GM13976 (cell line): ENCODE results near the gene NASP.

Experiments used
- DNase-seq: peaks from one replicate; pipeline ENCODE4 v3.0.0; 2012; ENCODE audit warnings: low spot score
- in situ Hi-C: fragments of 300-500 bp; cut with MboI; formaldehyde crosslinking; loops from one replicate; pipeline ENCODE4 v1.12.0; 2022; ENCODE audit warnings: low sequenced_read_pairs, mixed read lengths, inconsistent platforms; ENCODE audit not compliant: unreplicated experiment
- TF ChIP-seq, protein P1 (sequence below): IDR thresholded peaks from 2 replicates; pipeline ENCODE4 v1.5.1; 2012; ENCODE audit warnings: borderline replicate concordance, mild to moderate bottlenecking; ENCODE audit not compliant: insufficient read depth; ENCODE audit errors: extremely low read depth, missing control alignments, control extremely low read depth

Gene NASP

DNA sequence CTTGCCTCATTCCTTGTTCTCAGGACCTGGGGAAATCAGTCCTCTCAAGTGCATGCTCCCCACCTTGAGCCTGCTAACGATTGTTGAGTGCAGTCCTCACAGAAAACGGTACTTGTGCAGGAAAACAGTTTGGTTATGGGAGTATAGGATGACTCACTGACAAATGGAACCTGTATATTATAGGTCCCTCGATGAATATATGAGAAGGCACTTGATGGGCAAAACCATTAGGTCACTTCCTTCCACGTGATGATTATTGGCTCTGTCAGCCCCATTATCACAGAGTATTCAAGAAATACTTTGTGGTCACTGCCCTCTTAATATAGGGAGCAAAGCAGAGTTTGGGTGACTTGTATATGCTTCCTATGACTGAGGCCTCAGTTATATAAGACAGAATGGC is 33.8 kb downstream of the NASP start:
- no peak for DNase-seq
- TF ChIP-seq, protein P1, sequence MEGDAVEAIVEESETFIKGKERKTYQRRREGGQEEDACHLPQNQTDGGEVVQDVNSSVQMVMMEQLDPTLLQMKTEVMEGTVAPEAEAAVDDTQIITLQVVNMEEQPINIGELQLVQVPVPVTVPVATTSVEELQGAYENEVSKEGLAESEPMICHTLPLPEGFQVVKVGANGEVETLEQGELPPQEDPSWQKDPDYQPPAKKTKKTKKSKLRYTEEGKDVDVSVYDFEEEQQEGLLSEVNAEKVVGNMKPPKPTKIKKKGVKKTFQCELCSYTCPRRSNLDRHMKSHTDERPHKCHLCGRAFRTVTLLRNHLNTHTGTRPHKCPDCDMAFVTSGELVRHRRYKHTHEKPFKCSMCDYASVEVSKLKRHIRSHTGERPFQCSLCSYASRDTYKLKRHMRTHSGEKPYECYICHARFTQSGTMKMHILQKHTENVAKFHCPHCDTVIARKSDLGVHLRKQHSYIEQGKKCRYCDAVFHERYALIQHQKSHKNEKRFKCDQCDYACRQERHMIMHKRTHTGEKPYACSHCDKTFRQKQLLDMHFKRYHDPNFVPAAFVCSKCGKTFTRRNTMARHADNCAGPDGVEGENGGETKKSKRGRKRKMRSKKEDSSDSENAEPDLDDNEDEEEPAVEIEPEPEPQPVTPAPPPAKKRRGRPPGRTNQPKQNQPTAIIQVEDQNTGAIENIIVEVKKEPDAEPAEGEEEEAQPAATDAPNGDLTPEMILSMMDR: no peak
- in situ Hi-C loops: no loop called here

DNA sequence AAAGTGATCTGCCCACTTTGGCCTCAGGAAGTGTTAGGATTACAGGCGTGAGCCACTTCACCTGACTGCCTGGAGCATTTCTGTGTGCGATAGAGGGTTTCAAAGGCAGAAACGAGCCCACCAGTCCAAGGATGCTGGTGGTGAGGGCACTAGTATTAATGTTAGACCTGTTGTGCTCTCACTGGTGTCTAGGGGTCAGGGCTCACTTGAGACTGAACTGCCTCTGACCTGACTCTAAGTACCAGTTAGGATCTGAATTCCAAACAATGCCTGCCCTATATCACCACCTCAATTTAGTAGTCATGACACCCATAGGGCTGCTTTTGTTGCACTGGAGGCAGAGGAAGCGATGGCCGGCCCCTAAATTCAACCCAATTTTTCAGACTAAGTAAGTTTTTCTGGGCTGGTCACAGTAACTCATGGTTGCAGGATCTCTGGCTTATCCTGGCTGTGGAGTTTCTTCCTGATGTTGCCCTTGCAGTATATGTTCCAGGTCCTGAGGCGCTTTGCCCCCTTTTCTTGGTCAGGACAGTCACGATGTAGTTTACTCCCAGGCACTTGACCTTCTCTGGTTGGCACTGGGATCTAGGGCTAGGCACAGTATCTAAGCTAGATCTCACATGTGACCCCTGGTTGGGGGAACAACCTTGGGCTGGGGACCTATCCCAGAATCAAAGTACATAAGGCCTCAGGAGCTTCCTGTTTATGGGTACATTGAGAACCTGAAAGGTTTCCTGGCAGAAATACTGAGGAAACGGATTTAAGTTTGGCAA is 35.5 kb downstream of the NASP start:
- TF ChIP-seq, protein P1: no peak
- DNase-seq: no peak
- in situ Hi-C loops: no loop called here

DNA sequence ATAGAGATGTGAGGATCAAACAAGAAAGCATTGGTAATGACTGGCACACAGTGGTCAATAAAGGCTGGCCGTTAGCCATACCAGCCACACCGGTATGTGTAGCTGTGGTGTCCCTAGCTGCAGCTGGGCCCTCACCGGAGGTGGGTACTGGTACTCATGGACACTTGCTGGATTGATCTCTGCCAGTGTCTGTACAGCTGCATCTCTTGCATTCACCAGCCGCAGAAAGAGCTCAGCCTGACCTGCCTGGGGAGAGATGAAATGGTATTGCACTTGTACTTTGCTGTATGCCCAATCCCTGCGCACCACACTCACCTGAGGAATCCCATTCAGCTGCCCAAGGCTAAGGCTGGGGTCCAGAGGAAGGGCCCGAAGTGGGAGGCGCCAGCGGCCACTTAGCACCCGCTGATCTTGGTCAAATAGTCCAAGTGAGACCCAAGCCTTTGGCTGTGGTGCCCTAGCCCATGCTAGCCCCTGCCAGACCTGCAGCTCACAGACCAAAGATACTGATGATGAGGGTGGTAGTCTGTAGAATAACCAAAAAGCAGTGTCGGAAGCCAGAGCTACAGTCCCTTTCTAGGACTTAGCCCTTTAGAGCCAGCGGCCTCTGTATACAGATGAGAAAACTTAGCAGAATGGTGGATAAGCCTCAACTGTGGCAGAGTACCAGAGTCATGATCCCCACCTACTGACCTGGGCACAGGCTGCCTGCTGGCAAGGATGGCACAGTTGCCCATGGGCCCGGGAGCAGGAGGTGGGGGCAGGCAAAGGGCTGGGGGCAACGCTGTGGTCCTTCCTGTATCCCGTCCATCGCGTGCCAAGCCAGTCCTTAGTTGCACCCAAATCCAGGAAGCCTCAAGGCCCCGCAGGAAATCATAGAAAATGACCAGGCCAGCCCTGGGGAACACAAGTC is 37.0 kb downstream of the NASP start:
- TF ChIP-seq, protein P1: no peak
- peak; percentile 27 for DNase-seq
- in situ Hi-C loops: no loop called here

DNA sequence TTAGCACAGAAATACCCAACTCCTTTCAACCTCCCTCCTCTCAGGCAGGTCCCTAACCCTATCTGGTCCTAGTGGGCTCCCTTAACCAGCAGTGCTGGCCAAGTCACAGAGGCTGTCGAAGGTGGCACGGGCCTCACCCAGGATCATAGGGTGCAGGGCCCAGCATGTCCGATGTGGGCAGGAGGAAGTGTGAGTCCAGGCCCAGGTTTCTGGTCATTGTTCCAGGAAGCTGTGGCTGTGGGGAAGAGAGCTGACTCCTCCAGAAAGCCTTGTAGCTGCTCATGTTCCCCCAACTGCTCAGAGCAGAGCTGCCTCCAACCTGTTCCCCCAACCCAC is 37.6 kb downstream of the NASP start:
- in situ Hi-C loops: no loop called here
- DNase-seq: peak; percentile 41
- TF ChIP-seq, protein P1: no peak

DNA sequence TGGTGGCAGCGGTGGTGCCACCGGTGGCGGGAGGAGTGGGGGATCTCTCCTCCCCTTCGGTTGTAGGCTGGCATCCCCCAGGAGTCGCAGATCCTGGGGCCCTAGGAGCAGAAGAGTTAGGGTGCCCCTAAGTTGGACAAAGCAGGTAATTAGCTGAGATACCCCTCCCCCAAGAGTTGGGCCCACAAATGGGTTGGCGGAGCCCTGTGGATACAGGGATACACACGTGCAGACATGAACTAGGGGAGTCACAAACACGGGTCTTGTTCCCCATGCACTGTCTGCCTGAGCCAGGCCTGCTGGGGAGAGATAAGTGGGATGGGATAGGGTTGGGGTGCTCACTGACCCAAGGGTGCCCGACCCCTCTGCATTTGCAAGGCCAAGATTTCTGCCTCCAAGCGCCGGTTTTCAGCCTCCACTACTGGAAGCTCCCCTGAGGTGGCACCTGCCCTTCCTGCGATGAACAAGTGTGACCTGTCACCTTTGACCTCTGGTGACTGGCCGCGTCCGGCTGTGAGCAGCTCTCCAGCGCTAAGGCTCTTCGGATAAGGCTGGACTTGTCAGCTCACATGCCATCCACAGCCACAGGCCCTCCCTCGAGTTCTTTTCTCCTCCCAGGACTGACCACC is 38.2 kb downstream of the NASP start:
- in situ Hi-C loops: no loop called here
- DNase-seq: peak; percentile 27
- TF ChIP-seq, protein P1: no peak

DNA sequence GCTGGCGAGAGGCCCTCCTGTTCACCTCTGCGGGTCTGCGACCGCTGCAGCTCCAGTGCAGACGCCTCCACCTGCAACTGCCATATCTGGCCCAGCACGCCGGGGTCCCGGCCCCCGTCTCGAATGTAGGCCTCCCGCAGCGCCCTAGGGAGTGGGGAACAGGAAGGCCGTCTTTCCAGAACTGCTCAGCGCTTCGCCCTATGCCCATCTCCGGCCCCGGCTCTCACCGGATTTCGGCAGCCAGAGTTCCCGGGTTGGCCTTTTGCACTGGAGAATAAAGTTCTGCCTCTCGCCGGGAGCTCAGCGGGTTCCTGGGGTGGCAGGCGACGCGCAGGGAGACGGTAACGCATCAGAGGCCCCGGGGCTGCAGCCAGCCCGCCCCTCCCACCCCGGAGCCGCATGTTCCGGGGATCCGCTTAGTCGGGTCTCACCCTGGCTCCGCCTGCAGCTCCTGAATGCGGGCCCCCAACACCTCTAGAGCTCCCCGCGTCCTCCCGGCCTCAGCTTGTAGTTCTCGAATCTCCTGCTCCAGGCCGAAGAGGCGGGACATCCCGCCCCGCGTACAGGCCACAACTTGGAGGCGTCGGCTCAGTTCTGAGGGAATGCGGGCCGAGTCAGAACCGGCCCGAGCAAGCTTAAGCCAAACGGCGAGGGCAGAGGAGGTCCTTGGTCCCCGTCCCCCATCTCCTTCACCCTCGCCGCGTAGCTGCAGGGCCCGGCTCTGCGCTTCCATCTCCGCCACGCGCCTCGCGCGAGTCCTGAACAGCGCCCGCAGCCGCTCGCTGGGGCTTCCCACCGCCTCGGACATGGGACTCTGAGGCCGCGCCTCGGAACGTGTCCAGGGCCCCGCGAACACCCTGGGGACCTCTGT is 38.9 kb downstream of the NASP start:
- DNase-seq: peak; percentile 26
- in situ Hi-C loops: no loop called here
- TF ChIP-seq, protein P1: no peak
